Glomerular endothelial cell (primary cell): ENCODE measurements around the gene TANGO6. TPM values are rescaled to one million over a fixed set of nuclear protein-coding genes. Genes with fewer than 3 reads are reported as not detected.

Experiments
- DNase-seq: peaks from one replicate; pipeline ENCODE4 v3.0.0-alpha.2; 2011; ENCODE audit warnings: low read depth, low spot score; ENCODE audit errors: extremely low read depth
- total RNA-seq: library from RNA; depleted of rRNA; stranded (reverse); fragments of >200 nt; gene quantifications from 2 replicates; pipeline ENCODE4 v1.2.3, GENCODE V29; 2015

TANGO6 gene
- total RNA-seq, 1 donor from 2014 or later: 8.9 TPM

GRCh38 chr16:69088684-69089083, 245.4 kb downstream of the TANGO6 start:
- no peak for DNase-seq

GRCh38 chr16:69089091-69089910, 246.0 kb downstream of the TANGO6 start:
- DNase-seq: no peak

- no peak for DNase-seq
Measured at GRCh38 chr16:69093974-69094373, 250.6 kb downstream of the TANGO6 start.

- DNase-seq: no peak
Measured at GRCh38 chr16:69094501-69094900, 251.2 kb downstream of the TANGO6 start.

- DNase-seq: no peak
Measured at GRCh38 chr16:69095193-69095592, 251.9 kb downstream of the TANGO6 start.

- no peak for DNase-seq
Measured at GRCh38 chr16:69100071-69100691, 256.9 kb downstream of the TANGO6 start.

GRCh38 chr16:69105501-69106361, 262.4 kb downstream of the TANGO6 start, which contains the start of gene HAS3:
Gene HAS3, plus strand, starts transcription at chr16:69105653. Its CDS starts 3,743 bp downstream, at chr16:69109396.
- DNase-seq: no peak

- no peak for DNase-seq
Measured at GRCh38 chr16:69106491-69107315, 263.4 kb downstream of the TANGO6 start.

GRCh38 chr16:69107316-69107962, 264.1 kb downstream of the TANGO6 start:
- DNase-seq: no peak

GRCh38 chr16:69108064-69108904, 265.0 kb downstream of the TANGO6 start:
- DNase-seq: no peak

- no peak for DNase-seq
Measured at GRCh38 chr16:69108905-69109252, 265.5 kb downstream of the TANGO6 start.

- no peak for DNase-seq
Measured at GRCh38 chr16:69109486-69110270, 266.3 kb downstream of the TANGO6 start.

- no peak for DNase-seq
Measured at GRCh38 chr16:69110406-69110805, 267.1 kb downstream of the TANGO6 start.

GRCh38 chr16:69111216-69111875, 268.0 kb downstream of the TANGO6 start:
- DNase-seq: no peak

- DNase-seq: no peak
Measured at GRCh38 chr16:69111876-69112230, 268.5 kb downstream of the TANGO6 start.

GRCh38 chr16:69112285-69113129, 269.2 kb downstream of the TANGO6 start:
- DNase-seq: no peak

- DNase-seq: no peak
Measured at GRCh38 chr16:69113216-69113615, 269.9 kb downstream of the TANGO6 start.
